DND-41 (cell line): Measurements from ENCODE around the gene HRAS.

Experiments used
- ATAC-seq: fragments of 200-7000 bp; cut with Tn5 transposase; 3 replicates; pipeline ENCODE4 v1.9.1; 2021; ENCODE audit warnings: low read depth; ENCODE audit not compliant: insufficient read depth
- DNase-seq: peaks from one replicate; pipeline ENCODE4 v3.0.0-alpha.2; 2020
- H2AFZ ChIP-seq: 2 replicates; pipeline ENCODE4 v1.6.0; 2012; ENCODE audit warnings: low read depth, low read length
- H3K27ac ChIP-seq: 2 replicates; pipeline ENCODE4 v1.5.1; 2012; ENCODE audit warnings: low read length, inconsistent platforms
- H3K27me3 ChIP-seq: fragments of 200-600 bp; sonication (generic); 2 replicates; pipeline ENCODE4 v1.6.0; 2012; ENCODE audit warnings: low read length, mild to moderate bottlenecking, inconsistent platforms; ENCODE audit not compliant: insufficient read depth, poor library complexity
- H3K36me3 ChIP-seq: 2 replicates; pipeline ENCODE4 v1.5.1; 2012; ENCODE audit warnings: low read length, inconsistent platforms; ENCODE audit not compliant: insufficient read depth
- H3K4me1 ChIP-seq: 2 replicates; pipeline ENCODE4 v1.5.1; 2012; ENCODE audit warnings: mild to moderate bottlenecking, low read length; ENCODE audit not compliant: insufficient read depth
- H3K4me2 ChIP-seq: 2 replicates; pipeline ENCODE4 v1.6.0; 2012; ENCODE audit warnings: mild to moderate bottlenecking, moderate library complexity, low read length, inconsistent platforms; ENCODE audit not compliant: insufficient read depth
- H3K4me3 ChIP-seq, 2 experiments: fragments of 200-600 bp in 1 of 2; shearing (Covaris generic) in 1 of 2; 2 replicates each; pipeline ENCODE4 v1.5.1; 2012 to 2016; ENCODE audit warnings: inconsistent platforms in 2 of 2, low read length in 2 of 2, mild to moderate bottlenecking in 2 of 2, low read depth in 1 of 2, moderate library complexity in 1 of 2
- H3K79me2 ChIP-seq: 2 replicates; pipeline ENCODE4 v1.6.0; 2012; ENCODE audit warnings: low read length, inconsistent platforms; ENCODE audit not compliant: insufficient read depth
- H3K9ac ChIP-seq: 2 replicates; pipeline ENCODE4 v1.6.0; 2012; ENCODE audit warnings: low read depth, mild to moderate bottlenecking, inconsistent platforms, low read length, moderate library complexity
- H3K9me3 ChIP-seq: 2 replicates; pipeline ENCODE4 v1.5.1; 2012; ENCODE audit warnings: low read length, moderate library complexity, mild to moderate bottlenecking, inconsistent platforms; ENCODE audit not compliant: insufficient read depth, severe bottlenecking
- H4K20me1 ChIP-seq: 2 replicates; pipeline ENCODE4 v1.6.0; 2012; ENCODE audit warnings: low read length; ENCODE audit not compliant: insufficient read depth
- CTCF ChIP-seq: IDR thresholded peaks from 2 replicates; pipeline ENCODE4 v1.5.1; 2012; ENCODE audit warnings: borderline replicate concordance, low read length, moderate library complexity, mild to moderate bottlenecking; ENCODE audit not compliant: poor library complexity, severe bottlenecking; ENCODE audit errors: extremely low read depth
- EZH2 ChIP-seq: IDR thresholded peaks from 3 replicates; pipeline ENCODE4 v1.6.1; 2012; ENCODE audit warnings: borderline replicate concordance, low read depth, mild to moderate bottlenecking, moderate library complexity, low read length, inconsistent platforms; ENCODE audit not compliant: severe bottlenecking

Gene HRAS

GRCh38 chr11:488579-488978, 46.8 kb downstream of the HRAS start:
- no peak for DNase-seq

GRCh38 chr11:488062-488461, 47.3 kb downstream of the HRAS start:
- Histone ChIP-seq H3K27ac (no peak overlapping the region), H3K9ac (no peak overlapping the region), H3K4me1 (no peaks in the 10 kb centered on the region), H3K9me3 (no peaks in the 10 kb centered on the region), H3K4me3 (no peak overlapping the region), H2AFZ (no peak overlapping the region), H3K79me2 (peaks cover 11% of the 10 kb centered on the region; the same call in 1 of the 2 replicates), H4K20me1 (peaks cover 14% of the 10 kb centered on the region; the same call in 1 of the 2 replicates), H3K4me2 (no peak overlapping the region), H3K36me3 (peaks cover 35% of the 10 kb centered on the region), H3K27me3 (no peaks in the 10 kb centered on the region)
- no peak for TF ChIP-seq CTCF
- no peak for TF ChIP-seq EZH2
- DNase-seq: no peak
- ATAC-seq: no peak

More at GRCh38 chr11:488579-488978, 46.8 kb downstream of the HRAS start:
- TF ChIP-seq CTCF: no peak
- no peak for TF ChIP-seq EZH2
- no peak overlapping the region for H3K9ac ChIP-seq
- H3K4me3 ChIP-seq: no peak overlapping the region
- peaks cover 10% of the 10 kb centered on the region; the same call in 1 of the 2 replicates for H3K79me2 ChIP-seq
- no peaks in the 10 kb centered on the region for H3K9me3 ChIP-seq
- no peaks in the 10 kb centered on the region for H3K27me3 ChIP-seq
- no peak overlapping the region for H3K4me2 ChIP-seq
- peaks cover 38% of the 10 kb centered on the region for H3K36me3 ChIP-seq
- no peaks in the 10 kb centered on the region for H3K4me1 ChIP-seq
- no peak overlapping the region for H3K27ac ChIP-seq
- H2AFZ ChIP-seq: no peak overlapping the region
- peaks cover 12% of the 10 kb centered on the region; the same call in 1 of the 2 replicates for H4K20me1 ChIP-seq
- no peak for ATAC-seq

GRCh38 chr11:487571-488021, 47.8 kb downstream of the HRAS start:
- no peak overlapping the region for H3K4me3 ChIP-seq
- H3K9ac ChIP-seq: no peak overlapping the region
- H3K36me3 ChIP-seq: peaks cover 30% of the 10 kb centered on the region; the same call in 1 of the 2 replicates
- H3K27me3 ChIP-seq: no peaks in the 10 kb centered on the region
- no peak overlapping the region for H3K4me2 ChIP-seq
- no peaks in the 10 kb centered on the region for H3K9me3 ChIP-seq
- no peaks in the 10 kb centered on the region for H3K4me1 ChIP-seq
- peaks cover 11% of the 10 kb centered on the region; the same call in 1 of the 2 replicates for H3K79me2 ChIP-seq
- H4K20me1 ChIP-seq: peaks cover 14% of the 10 kb centered on the region; the same call in 1 of the 2 replicates
- TF ChIP-seq EZH2 (no peak), CTCF (no peak)
- H2AFZ ChIP-seq: no peak overlapping the region
- ATAC-seq (no peak), DNase-seq (no peak)
- H3K27ac ChIP-seq: no peak overlapping the region

GRCh38 chr11:486189-486588, 49.2 kb downstream of the HRAS start:
- H4K20me1 ChIP-seq: peaks cover 14% of the 10 kb centered on the region; the same call in 1 of the 2 replicates
- no peak overlapping the region for H3K4me3 ChIP-seq
- H2AFZ ChIP-seq: no peak overlapping the region
- H3K4me2 ChIP-seq: no peak overlapping the region
- H3K27ac ChIP-seq: no peak overlapping the region
- DNase-seq (no peak), ATAC-seq (no peak)
- no peaks in the 10 kb centered on the region for H3K4me1 ChIP-seq
- H3K36me3 ChIP-seq: peaks cover 26% of the 10 kb centered on the region; the same call in 1 of the 2 replicates
- H3K27me3 ChIP-seq: no peaks in the 10 kb centered on the region
- no peak overlapping the region for H3K9ac ChIP-seq
- H3K9me3 ChIP-seq: no peaks in the 10 kb centered on the region
- TF ChIP-seq CTCF (no peak), EZH2 (no peak)
- H3K79me2 ChIP-seq: peaks cover 11% of the 10 kb centered on the region; the same call in 1 of the 2 replicates
